Transverse colon (tissue), 4 donors: Measurements from ENCODE around the gene SSH3. TPM values are rescaled to one million over a fixed set of nuclear protein-coding genes. Genes with fewer than 3 reads are reported as not detected.
A peak's percentile ranks its signal among the peaks of the same experiment; 100 is the strongest.

Source experiments
- DNase-seq: peaks from one replicate; pipeline ENCODE4 v3.0.0-alpha.2; 2019
- H3K27ac ChIP-seq, 4 donors: fragments of 200-600 bp; sonication (generic); 2 replicates each; pipeline ENCODE4 v1.5.1; 2016 to 2018; ENCODE audit warnings: inconsistent platforms in 4 of 4
- H3K27me3 ChIP-seq: fragments of 200-600 bp; sonication (generic); 2 replicates; pipeline ENCODE4 v1.5.1; 2017; ENCODE audit warnings: inconsistent platforms
- H3K36me3 ChIP-seq, 4 donors: fragments of 200-600 bp; sonication (generic); 2 replicates each; pipeline ENCODE4 v1.5.1; 2017 to 2019; ENCODE audit warnings: inconsistent platforms in 4 of 4
- H3K4me1 ChIP-seq, 4 donors: fragments of 200-600 bp; sonication (generic); 2 replicates each; pipeline ENCODE4 v1.5.1; 2017 to 2020; ENCODE audit warnings: inconsistent platforms in 4 of 4
- H3K4me3 ChIP-seq, 4 donors: fragments of 200-600 bp; sonication (generic); 1 replicate in 1 of 4; 2 replicates in 3 of 4; pipeline versions ENCODE4 v1.5.1 to v1.6.1; 2017 to 2019; ENCODE audit warnings: inconsistent platforms in 4 of 4
- H3K9me3 ChIP-seq, 2 donors: fragments of 200-600 bp; sonication (generic); 2 replicates each; pipeline ENCODE4 v1.5.1; 2017 to 2019; ENCODE audit warnings: inconsistent platforms in 2 of 2
- EP300 ChIP-seq: sonication (generic); formaldehyde crosslinking; IDR thresholded peaks from one replicate; pipeline ENCODE4 v1.6.1; 2017; ENCODE audit warnings: antibody characterized with exemption, low read depth
- POLR2A ChIP-seq: fragments of 450-650 bp; IDR thresholded peaks from one replicate; pipeline ENCODE4 v1.6.1; 2016; ENCODE audit warnings: antibody characterized with exemption, mild to moderate bottlenecking, moderate library complexity
- POLR2AphosphoS5 ChIP-seq, 3 donors: sonication (generic); formaldehyde crosslinking; IDR thresholded peaks; one replicate each; pipeline ENCODE4 v1.6.1; 2016; ENCODE audit warnings: antibody characterized with exemption in 3 of 3
- WGBS, 2 donors: methylation state at CpG; one replicate each; pipeline ENCODE4 v1.1.5; 2018; ENCODE audit warnings: low coverage in 1 of 2; 5-methylcytosine and 5-hydroxymethylcytosine counted together
- in situ Hi-C, 4 donors: fragments of 200-750 bp; cut with MboI; loops; one replicate each; pipeline versions ENCODE4 v1.15.0 to v1.15.1; 2017; ENCODE audit warnings: low sequenced_read_pairs in 3 of 4, low pct_ligation_motif_present in 1 of 4, low pct_unique_long_range_greater_than_20kb in 1 of 4
- intact Hi-C: fragments of 100-400 bp; cut with DNase I; formaldehyde crosslinking; loops from one replicate; pipeline ENCODE4 v1.15.1; 2023; ENCODE audit warnings: low total_unique reads
- total RNA-seq, 4 donors: library from RNA; depleted of rRNA; stranded (reverse); fragments of >200 nt; gene quantifications; one replicate each; pipeline ENCODE4 v1.1.0, GENCODE V29; 2016
- TF ChIP-seq, protein P1 (sequence below), 5 experiments: fragments of 200-600 bp in 3 of 5; fragments of 450-650 bp in 2 of 5; sonication (generic) in 3 of 5; IDR thresholded peaks; 1 replicate in 2 of 5; 2 replicates in 3 of 5; pipeline ENCODE4 v1.5.1; 2016 to 2017; ENCODE audit warnings: antibody characterized with exemption in 5 of 5, inconsistent platforms in 3 of 5, mild to moderate bottlenecking in 2 of 5, moderate library complexity in 1 of 5

SSH3 gene
- total RNA-seq, 4 donors from 2014 or later = 73.0 to 174 (median 123) TPM

DNA sequence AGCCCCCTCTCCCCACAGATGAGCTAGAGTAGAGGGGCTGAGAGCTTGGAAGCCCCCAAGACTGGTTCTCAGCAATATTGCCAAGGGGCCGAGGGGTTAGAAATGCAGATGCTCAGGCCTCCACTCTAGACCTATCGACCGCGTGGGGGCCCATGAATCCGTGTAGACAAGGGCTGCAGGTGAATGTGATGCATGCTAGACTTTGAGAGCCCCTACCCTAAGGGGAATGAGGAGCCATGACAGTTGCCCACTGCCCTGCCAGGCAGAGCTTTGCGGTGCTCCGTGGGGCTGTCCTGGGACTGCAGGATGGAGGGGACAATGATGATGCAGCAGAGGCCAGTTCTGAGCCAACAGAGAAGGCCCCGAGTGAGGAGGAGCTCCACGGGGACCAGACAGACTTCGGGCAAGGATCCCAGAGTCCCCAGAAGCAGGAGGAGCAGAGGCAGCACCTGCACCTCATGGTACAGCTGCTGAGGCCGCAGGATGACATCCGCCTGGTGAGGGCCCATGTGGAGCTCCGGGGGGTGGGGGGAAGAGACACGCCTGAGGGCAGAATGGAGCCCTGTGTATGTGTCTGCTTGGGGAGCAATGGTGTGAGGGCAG is 1.3 kb downstream of the SSH3 start:
- DNase-seq = peak; percentile 9
- Histone ChIP-seq H3K27me3 (no peaks in the 10 kb centered on the region), H3K4me1 (peaks cover 13 to 37% (median 27%) of the 10 kb centered on the region in 4 donors), H3K36me3 (peaks cover 0 to 9% (median under 1%) of the 10 kb centered on the region in 4 donors), H3K4me3 (peak overlapping the region; percentile 81 to 94 (median 84)), H3K27ac (peak overlapping the region; percentile 83 to 91 (median 90)), H3K9me3 (no peaks in the 10 kb centered on the region)
- in situ Hi-C loops (no loop called here), intact Hi-C loops (no loop called here)
- TF ChIP-seq POLR2AphosphoS5 (IDR thresholded peaks at IDR 0.05) (no peak), EP300 (no peak), POLR2A (no peak)
- TF ChIP-seq, protein P1, sequence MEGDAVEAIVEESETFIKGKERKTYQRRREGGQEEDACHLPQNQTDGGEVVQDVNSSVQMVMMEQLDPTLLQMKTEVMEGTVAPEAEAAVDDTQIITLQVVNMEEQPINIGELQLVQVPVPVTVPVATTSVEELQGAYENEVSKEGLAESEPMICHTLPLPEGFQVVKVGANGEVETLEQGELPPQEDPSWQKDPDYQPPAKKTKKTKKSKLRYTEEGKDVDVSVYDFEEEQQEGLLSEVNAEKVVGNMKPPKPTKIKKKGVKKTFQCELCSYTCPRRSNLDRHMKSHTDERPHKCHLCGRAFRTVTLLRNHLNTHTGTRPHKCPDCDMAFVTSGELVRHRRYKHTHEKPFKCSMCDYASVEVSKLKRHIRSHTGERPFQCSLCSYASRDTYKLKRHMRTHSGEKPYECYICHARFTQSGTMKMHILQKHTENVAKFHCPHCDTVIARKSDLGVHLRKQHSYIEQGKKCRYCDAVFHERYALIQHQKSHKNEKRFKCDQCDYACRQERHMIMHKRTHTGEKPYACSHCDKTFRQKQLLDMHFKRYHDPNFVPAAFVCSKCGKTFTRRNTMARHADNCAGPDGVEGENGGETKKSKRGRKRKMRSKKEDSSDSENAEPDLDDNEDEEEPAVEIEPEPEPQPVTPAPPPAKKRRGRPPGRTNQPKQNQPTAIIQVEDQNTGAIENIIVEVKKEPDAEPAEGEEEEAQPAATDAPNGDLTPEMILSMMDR (IDR thresholded peaks at IDR 0.05) = no peak
- 62% methylated on average over 14 of the region's 14 CpGs; no CpG with 5 or more reads in 1 of the 2 donors for WGBS, 2 donors

DNA sequence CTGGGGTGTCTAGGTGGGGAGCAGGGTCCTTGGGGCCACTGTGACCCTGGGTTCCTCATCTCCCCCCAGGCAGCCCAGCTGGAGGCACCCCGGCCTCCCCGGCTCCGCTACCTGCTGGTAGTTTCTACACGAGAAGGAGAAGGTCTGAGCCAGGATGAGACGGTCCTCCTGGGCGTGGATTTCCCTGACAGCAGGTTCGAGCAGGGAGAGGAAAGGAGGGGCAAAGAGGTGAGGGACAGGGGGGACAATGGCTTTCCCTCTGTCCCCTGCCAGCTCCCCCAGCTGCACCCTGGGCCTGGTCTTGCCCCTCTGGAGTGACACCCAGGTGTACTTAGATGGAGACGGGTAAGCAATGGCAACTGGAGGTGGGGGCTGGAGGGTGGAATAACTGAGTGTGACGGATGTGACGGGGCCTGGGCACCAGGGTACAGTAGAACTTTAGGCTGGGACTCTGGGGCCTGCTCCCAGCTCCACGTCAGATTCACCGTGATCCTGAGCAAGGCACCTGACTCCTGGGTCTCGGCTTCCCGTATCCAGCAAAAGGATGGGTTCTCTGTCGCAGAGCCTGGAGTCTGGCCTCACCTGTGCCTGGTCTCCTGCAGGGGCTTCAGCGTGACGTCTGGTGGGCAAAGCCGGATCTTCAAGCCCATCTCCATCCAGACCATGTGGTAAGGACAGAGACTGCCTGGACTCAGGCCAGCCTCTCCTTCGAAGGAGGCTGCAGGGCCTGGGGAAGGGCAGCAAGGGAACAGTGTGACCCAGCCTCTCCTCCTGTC is 3.6 kb downstream of the SSH3 start:
- TF ChIP-seq, protein P1 (IDR thresholded peaks at IDR 0.05) = no peak
- no peak for TF ChIP-seq POLR2AphosphoS5 (IDR thresholded peaks at IDR 0.05)
- TF ChIP-seq EP300 = no peak
- no peak for TF ChIP-seq POLR2A
- Histone ChIP-seq H3K9me3 (no peaks in the 10 kb centered on the region), H3K27ac (no peak overlapping the region), H3K27me3 (no peaks in the 10 kb centered on the region), H3K36me3 (peaks cover 0 to 9% (median 4%) of the 10 kb centered on the region in 4 donors), H3K4me3 (no peak overlapping the region), H3K4me1 (peaks cover 11 to 30% (median 22%) of the 10 kb centered on the region in 4 donors)
- in situ Hi-C loops (no loop called here), intact Hi-C loops (no loop called here)
- WGBS, 2 donors = 89 to 90% methylated on average over 7 to 19 of the region's 19 CpGs
- DNase-seq = peak; percentile 5

DNA sequence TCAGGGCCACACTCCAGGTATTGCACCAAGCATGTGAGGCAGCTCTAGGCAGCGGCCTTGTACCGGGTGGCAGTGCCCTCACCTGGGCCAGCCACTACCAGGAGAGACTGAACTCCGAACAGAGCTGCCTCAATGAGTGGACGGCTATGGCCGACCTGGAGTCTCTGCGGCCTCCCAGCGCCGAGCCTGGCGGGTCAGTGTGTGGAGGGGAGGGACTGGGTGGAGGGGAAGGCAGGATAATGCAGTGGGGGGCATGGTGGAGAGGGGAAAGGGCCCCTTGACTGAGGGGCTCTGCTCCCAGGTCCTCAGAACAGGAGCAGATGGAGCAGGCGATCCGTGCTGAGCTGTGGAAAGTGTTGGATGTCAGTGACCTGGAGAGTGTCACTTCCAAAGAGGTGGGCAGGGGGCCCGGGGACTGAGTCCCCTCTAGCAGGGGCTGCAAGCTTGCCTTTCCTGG is 4.2 kb downstream of the SSH3 start:
- in situ Hi-C loops = no loop called here
- Histone ChIP-seq H3K27me3 (no peaks in the 10 kb centered on the region), H3K4me3 (no peak overlapping the region), H3K9me3 (no peaks in the 10 kb centered on the region), H3K36me3 (peaks cover 0 to 9% (median 4%) of the 10 kb centered on the region in 4 donors), H3K4me1 (peaks cover 4 to 29% (median 19%) of the 10 kb centered on the region in 4 donors), H3K27ac (no peak overlapping the region)
- TF ChIP-seq POLR2A (no peak), EP300 (no peak), POLR2AphosphoS5 (IDR thresholded peaks at IDR 0.05) (no peak)
- TF ChIP-seq, protein P1 (IDR thresholded peaks at IDR 0.05) = no peak
- no peak for DNase-seq
- WGBS, 2 donors = 17 to 90% methylated on average over 1 to 12 of the region's 12 CpGs
- intact Hi-C loops = no loop called here

DNA sequence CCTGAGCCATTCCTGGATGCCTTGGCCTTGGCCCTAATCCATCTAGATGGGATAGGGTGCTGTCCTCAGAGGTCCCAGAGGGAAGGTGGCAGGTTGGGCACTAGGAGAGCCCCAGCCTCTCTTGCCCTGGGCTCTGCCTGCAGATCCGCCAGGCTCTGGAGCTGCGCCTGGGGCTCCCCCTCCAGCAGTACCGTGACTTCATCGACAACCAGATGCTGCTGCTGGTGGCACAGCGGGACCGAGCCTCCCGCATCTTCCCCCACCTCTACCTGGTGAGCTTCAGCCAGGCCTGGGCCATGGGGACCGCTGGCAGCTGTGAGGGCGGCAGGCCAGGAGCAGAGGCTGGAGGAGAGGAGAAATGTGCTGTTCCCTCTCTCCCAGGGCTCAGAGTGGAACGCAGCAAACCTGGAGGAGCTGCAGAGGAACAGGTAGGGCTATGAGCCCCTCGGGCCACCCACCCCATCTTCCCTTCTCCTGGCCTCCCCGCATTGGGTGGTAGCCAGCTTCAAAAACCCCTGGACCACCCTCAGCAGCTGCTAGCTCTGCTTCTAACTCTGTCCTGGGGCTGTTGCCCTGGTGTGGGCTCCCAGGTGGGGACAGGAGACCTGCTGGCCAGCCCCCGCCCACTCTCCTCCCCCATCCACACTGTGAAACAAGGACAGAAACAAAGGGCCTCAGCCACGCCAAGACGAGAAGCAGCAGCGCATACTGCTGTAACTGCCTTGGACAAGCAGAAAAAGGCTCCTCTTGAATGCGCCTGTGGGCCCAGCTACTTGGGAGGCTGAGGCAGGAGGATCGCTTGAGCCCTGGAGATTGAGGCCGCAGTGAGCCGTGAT is 4.9 kb downstream of the SSH3 start:
- Histone ChIP-seq H3K27ac (no peak overlapping the region), H3K4me1 (peaks cover 5 to 28% (median 21%) of the 10 kb centered on the region in 4 donors), H3K36me3 (peaks cover 0 to 9% (median 4%) of the 10 kb centered on the region in 4 donors), H3K4me3 (no peak overlapping the region), H3K9me3 (no peaks in the 10 kb centered on the region), H3K27me3 (no peaks in the 10 kb centered on the region)
- intact Hi-C loops (no loop called here), in situ Hi-C loops (no loop called here)
- DNase-seq = no peak
- TF ChIP-seq EP300 (no peak), POLR2AphosphoS5 (IDR thresholded peaks at IDR 0.05) (no peak), POLR2A (no peak)
- TF ChIP-seq, protein P1 (IDR thresholded peaks at IDR 0.05) = no peak
- WGBS, 2 donors = 89 to 97% methylated on average over 7 to 20 of the region's 20 CpGs
